HG02870 (cell line): ENCODE data around the gene CRYL1.

Source experiments
- ATAC-seq: cut with Tn5 transposase; IDR thresholded peaks from one replicate; pipeline ENCODE4 v1.9.1; 2021; ENCODE audit warnings: mild to moderate bottlenecking, moderate library complexity; ENCODE audit not compliant: unreplicated experiment

The CRYL1 gene

GRCh38 chr13:20495087-20496023, 30.3 kb downstream of the CRYL1 start:
- ATAC-seq = no peak

GRCh38 chr13:20494656-20495055, 31.0 kb downstream of the CRYL1 start:
- no peak for ATAC-seq

- ATAC-seq = no peak
These were observed 33.0 kb downstream of the CRYL1 start for GRCh38 chr13:20492641-20493040.

GRCh38 chr13:20491926-20492435, 33.7 kb downstream of the CRYL1 start:
- no peak for ATAC-seq

- ATAC-seq = no peak
These were observed 36.4 kb downstream of the CRYL1 start for GRCh38 chr13:20489185-20489820.

GRCh38 chr13:20487927-20488326, 37.7 kb downstream of the CRYL1 start:
- no peak for ATAC-seq

- ATAC-seq = no peak
These were observed 42.9 kb downstream of the CRYL1 start for GRCh38 chr13:20482787-20483186.

GRCh38 chr13:20482275-20482761, 43.3 kb downstream of the CRYL1 start:
- no peak for ATAC-seq

GRCh38 chr13:20477394-20477793, 48.3 kb downstream of the CRYL1 start:
- ATAC-seq = no peak

- ATAC-seq = peak; percentile 88
These were observed 49.5 kb downstream of the CRYL1 start for GRCh38 chr13:20475927-20476691.

- no peak for ATAC-seq
These were observed 51.1 kb downstream of the CRYL1 start for GRCh38 chr13:20474515-20474914.

GRCh38 chr13:20473888-20474287, 51.8 kb downstream of the CRYL1 start:
- ATAC-seq = no peak

GRCh38 chr13:20473139-20473538, 52.5 kb downstream of the CRYL1 start:
- ATAC-seq = no peak

GRCh38 chr13:20472531-20472930, 53.1 kb downstream of the CRYL1 start:
- ATAC-seq = no peak

- no peak for ATAC-seq
These were observed 55.5 kb downstream of the CRYL1 start for GRCh38 chr13:20470136-20470535.

- ATAC-seq = no peak
These were observed 59.3 kb downstream of the CRYL1 start for GRCh38 chr13:20466371-20466770.

GRCh38 chr13:20465218-20465879, 60.3 kb downstream of the CRYL1 start:
- ATAC-seq = no peak

- no peak for ATAC-seq
These were observed 62.7 kb downstream of the CRYL1 start for GRCh38 chr13:20462921-20463320.

GRCh38 chr13:20462533-20462915, 63.1 kb downstream of the CRYL1 start:
- no peak for ATAC-seq

GRCh38 chr13:20461860-20462532, 63.7 kb downstream of the CRYL1 start:
- no peak for ATAC-seq
